PC-9 (cell line): ENCODE measurements around the gene DPP4.

ENCODE experiments used
- CTCF ChIP-seq: fragments of 200-600 bp; sonication (generic); conservative IDR thresholded peaks from 2 replicates; pipeline ENCODE4 v1.6.1; 2017; ENCODE audit warnings: mixed run types, antibody characterized with exemption, mild to moderate bottlenecking, moderate library complexity
- EZH2 ChIP-seq: fragments of 200-600 bp; sonication (generic); IDR thresholded peaks from 2 replicates; pipeline ENCODE4 v1.8.0; 2017; ENCODE audit warnings: antibody characterized with exemption, low read depth

- TF ChIP-seq CTCF, result no peak
- no peak for TF ChIP-seq EZH2
These were observed 93.0 kb downstream of the DPP4 start for GRCh38 chr2:161980976-161981375.
